OCI-LY7 (cell line): ENCODE measurements around the gene DOCK1. TPM values are rescaled to one million over a fixed set of nuclear protein-coding genes. Genes with fewer than 3 reads are reported as not detected.

Experiments
- BruUV-seq: library from RNA; stranded (reverse); fragments of 400-500 nt; replicated peaks from 2 replicates; lab custom pipeline; 2021; lab: Mats Ljungman, UMichigan
- CTCF ChIA-PET: fragments of 300-600 bp; sonication (Branson Sonifier 250); formaldehyde crosslinking; loops from one replicate; lab custom pipeline; 2022; ENCODE audit warnings: antibody characterized with exemption; ENCODE audit not compliant: unreplicated experiment; lab: Charles Lee
- POLR2A ChIA-PET: fragments of 300-600 bp; sonication (Branson Sonifier 250); formaldehyde crosslinking; loops from one replicate; lab custom pipeline; 2022; ENCODE audit warnings: antibody characterized with exemption; lab: Charles Lee
- DNase-seq: peaks from one replicate; pipeline ENCODE4 v3.0.0-alpha.2; 2015; ENCODE audit warnings: low spot score
- H2AFZ ChIP-seq: fragments of 200-600 bp; sonication (generic), shearing (Covaris generic); 2 replicates; pipeline ENCODE4 v1.6.1; 2014; ENCODE audit warnings: mild to moderate bottlenecking, antibody characterized with exemption, low read length, moderate library complexity
- H3K27ac ChIP-seq: fragments of 200-600 bp; sonication (generic); 2 replicates; pipeline ENCODE4 v1.5.1; 2014; ENCODE audit warnings: mixed run types, low read depth, mild to moderate bottlenecking, moderate library complexity, low read length, inconsistent platforms; ENCODE audit not compliant: poor library complexity, severe bottlenecking
- H3K36me3 ChIP-seq: fragments of 200-600 bp; sonication (generic); 2 replicates; pipeline ENCODE4 v1.6.1; 2014; ENCODE audit warnings: mild to moderate bottlenecking, antibody characterized with exemption, low read length, moderate library complexity, mixed read lengths; ENCODE audit not compliant: insufficient read depth
- H3K4me1 ChIP-seq: fragments of 200-600 bp; sonication (generic); 2 replicates; pipeline ENCODE4 v1.5.1; 2014; ENCODE audit warnings: mild to moderate bottlenecking, low read length; ENCODE audit not compliant: insufficient read depth, poor library complexity, severe bottlenecking
- H3K4me2 ChIP-seq: fragments of 200-600 bp; sonication (generic); 2 replicates; pipeline ENCODE4 v1.6.1; 2014; ENCODE audit warnings: mild to moderate bottlenecking, low read length
- H3K4me3 ChIP-seq: fragments of 200-600 bp; sonication (generic); 2 replicates; pipeline ENCODE4 v1.5.1; 2014; ENCODE audit warnings: mild to moderate bottlenecking, low read depth, low read length; ENCODE audit not compliant: poor library complexity, severe bottlenecking
- H3K79me2 ChIP-seq: fragments of 200-600 bp; sonication (generic); 2 replicates; pipeline ENCODE4 v1.6.1; 2016; ENCODE audit warnings: low read depth, mild to moderate bottlenecking, low read length, moderate library complexity, mixed read lengths; ENCODE audit not compliant: insufficient read depth
- H3K9me2 ChIP-seq: fragments of 200-600 bp; sonication (generic); 2 replicates; pipeline ENCODE4 v1.6.1; 2016; ENCODE audit warnings: mild to moderate bottlenecking, low read length, mixed read lengths; ENCODE audit not compliant: insufficient read depth
- H3K9me3 ChIP-seq: fragments of 200-600 bp; sonication (generic); 2 replicates; pipeline ENCODE4 v1.6.1; 2014; ENCODE audit warnings: mild to moderate bottlenecking, mixed run types, low read length, mixed read lengths
- H4K20me1 ChIP-seq: fragments of 200-600 bp; sonication (generic); 2 replicates; pipeline ENCODE4 v1.6.1; 2014; ENCODE audit warnings: mild to moderate bottlenecking, antibody characterized with exemption, low read length, moderate library complexity, mixed read lengths; ENCODE audit not compliant: insufficient read depth
- CTCF ChIP-seq: fragments of 200-600 bp; sonication (generic); conservative IDR thresholded peaks from 2 replicates; pipeline ENCODE4 v1.5.1; 2014; ENCODE audit warnings: mild to moderate bottlenecking, antibody characterized with exemption, low read length, moderate library complexity, mixed read lengths
- EZH2phosphoT487 ChIP-seq: fragments of 200-600 bp; sonication (generic); IDR thresholded peaks from 2 replicates; pipeline ENCODE4 v1.6.1; 2018; ENCODE audit warnings: low read depth, borderline replicate concordance, mild to moderate bottlenecking, mixed run types, antibody characterized with exemption, low read length, moderate library complexity, mixed read lengths
- intact Hi-C: fragments of 100-400 bp; cut with micrococcal nuclease; formaldehyde crosslinking; loops from one replicate; pipeline ENCODE4 v1.10.0; 2022; ENCODE audit not compliant: unreplicated experiment
- total RNA-seq, 2 experiments: library from RNA; depleted of rRNA in 1 of 2; stranded (reverse); fragments of >200 nt in 1 of 2; shearing (Covaris generic) in 1 of 2; gene quantifications; 2 replicates each; pipeline ENCODE4 v1.2.3, GENCODE V29; 2014 to 2022

Gene DOCK1
- total RNA-seq, 2 experiments from 2014 or later: not detected

DNA sequence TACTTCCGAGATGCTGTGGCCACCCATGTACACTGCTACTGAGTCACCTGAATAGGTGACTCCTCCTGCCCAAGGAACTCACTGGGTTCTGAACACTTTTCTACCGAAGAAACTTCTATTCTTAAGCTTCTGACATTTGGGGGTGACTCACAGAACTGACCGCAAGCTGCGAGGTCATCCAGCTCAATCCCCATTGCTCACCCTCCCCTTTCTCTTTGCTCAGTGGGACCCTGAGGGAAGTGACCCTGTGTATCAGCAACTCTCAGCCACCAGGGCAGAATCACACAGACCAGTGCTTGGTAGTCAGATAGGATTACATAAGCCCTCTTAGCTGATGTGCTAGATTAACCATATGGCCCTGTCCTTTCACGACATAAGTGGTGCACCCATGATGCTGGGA lies 244.9 kb downstream of the DOCK1 start:
- CTCF ChIA-PET: no interaction called here
- POLR2A ChIA-PET: no interaction called here

GRCh38 chr10:127151541-127151940 lies 246.3 kb downstream of the DOCK1 start:
- DNase-seq: no peak
- POLR2A ChIA-PET: no interaction called here
- H3K9me3 ChIP-seq: no peaks in the 10 kb centered on the region
- H3K4me2 ChIP-seq: no peak overlapping the region
- no peak for TF ChIP-seq EZH2phosphoT487
- no peak overlapping the region for H3K4me3 ChIP-seq
- no TSS peak for BruUV-seq
- no peak overlapping the region for H2AFZ ChIP-seq
- no peak overlapping the region for H3K27ac ChIP-seq
- no peaks in the 10 kb centered on the region for H3K9me2 ChIP-seq
- no peaks in the 10 kb centered on the region for H3K79me2 ChIP-seq
- no peaks in the 10 kb centered on the region for H4K20me1 ChIP-seq
- CTCF ChIA-PET: no interaction called here
- H3K36me3 ChIP-seq: no peaks in the 10 kb centered on the region
- no peaks in the 10 kb centered on the region for H3K4me1 ChIP-seq
- intact Hi-C loops: no loop called here

More for the DNA sequence above, 244.9 kb downstream of the DOCK1 start:
- intact Hi-C loops: no loop called here
- Histone ChIP-seq H3K9me2 (no peaks in the 10 kb centered on the region), H3K36me3 (no peaks in the 10 kb centered on the region), H3K4me2 (no peak overlapping the region), H3K27ac (no peak overlapping the region), H3K4me1 (no peaks in the 10 kb centered on the region), H4K20me1 (no peaks in the 10 kb centered on the region), H3K9me3 (no peaks in the 10 kb centered on the region), H2AFZ (no peak overlapping the region), H3K4me3 (no peak overlapping the region), H3K79me2 (no peaks in the 10 kb centered on the region)
- BruUV-seq: no TSS peak
- no peak for DNase-seq
- no peak for TF ChIP-seq CTCF
- no peak for TF ChIP-seq EZH2phosphoT487

GRCh38 chr10:127151981-127152699 lies 246.9 kb downstream of the DOCK1 start:
- TF ChIP-seq CTCF: no peak
- TF ChIP-seq EZH2phosphoT487: no peak
- no peaks in the 10 kb centered on the region for H3K79me2 ChIP-seq
- no peaks in the 10 kb centered on the region for H4K20me1 ChIP-seq
- H3K9me2 ChIP-seq: no peaks in the 10 kb centered on the region
- no peaks in the 10 kb centered on the region for H3K4me1 ChIP-seq
- H3K9me3 ChIP-seq: no peaks in the 10 kb centered on the region
- ChIA-PET CTCF (no interaction called here), POLR2A (no interaction called here)
- H2AFZ ChIP-seq: no peak overlapping the region
- intact Hi-C loops: no loop called here
- no peak overlapping the region for H3K4me3 ChIP-seq
- no peak for DNase-seq
- H3K36me3 ChIP-seq: no peaks in the 10 kb centered on the region
- no TSS peak for BruUV-seq
- H3K27ac ChIP-seq: no peak overlapping the region
- no peak overlapping the region for H3K4me2 ChIP-seq
